Lung (tissue), 12 donors: ENCODE data around the gene PMF1. TPM values are rescaled to one million over a fixed set of nuclear protein-coding genes. Genes with fewer than 3 reads are reported as not detected.

Experiments used
- ATAC-seq: fragments of 200-7000 bp; cut with Tn5 transposase; one replicate; pipeline ENCODE4 v1.9.1; 2020; ENCODE audit warnings: moderate number of reproducible peaks; ENCODE audit not compliant: insufficient read depth, low FRiP score
- DNase-seq, 3 donors: peaks; one replicate each; pipeline ENCODE4 v3.0.0-alpha.2; 2013 to 2017
- H3K27ac ChIP-seq, 2 donors: one replicate each; pipeline ENCODE4 v1.5.1; 2013; ENCODE audit warnings: mild to moderate bottlenecking in 2 of 2, moderate library complexity in 2 of 2, control low read depth in 1 of 2, inconsistent platforms in 1 of 2, low read depth in 1 of 2, low read length in 1 of 2
- H3K27me3 ChIP-seq, 3 donors: one replicate each; pipeline ENCODE4 v1.5.1; 2013; ENCODE audit warnings: low read length in 2 of 3; ENCODE audit not compliant: control insufficient read depth in 3 of 3, insufficient read depth in 3 of 3
- H3K36me3 ChIP-seq, 4 donors: one replicate each; pipeline ENCODE4 v1.5.1; 2013; ENCODE audit warnings: low read length in 4 of 4, mild to moderate bottlenecking in 1 of 4, moderate library complexity in 1 of 4; ENCODE audit not compliant: control insufficient read depth in 4 of 4, insufficient read depth in 4 of 4
- H3K4me1 ChIP-seq, 5 donors: one replicate each; pipeline ENCODE4 v1.5.1; 2013; ENCODE audit warnings: low read length in 5 of 5, mild to moderate bottlenecking in 2 of 5, moderate library complexity in 1 of 5; ENCODE audit not compliant: control insufficient read depth in 5 of 5, insufficient read depth in 5 of 5
- H3K4me3 ChIP-seq: one replicate; pipeline ENCODE4 v1.5.1; 2013; ENCODE audit warnings: mild to moderate bottlenecking, control low read depth, moderate library complexity
- H3K9ac ChIP-seq, 2 donors: one replicate each; pipeline ENCODE4 v1.5.1; 2013; ENCODE audit warnings: low read length in 2 of 2, control low read depth in 1 of 2; ENCODE audit not compliant: insufficient read depth in 1 of 2
- H3K9me3 ChIP-seq, 4 donors: one replicate each; pipeline ENCODE4 v1.5.1; 2013; ENCODE audit warnings: low read length in 3 of 4, mild to moderate bottlenecking in 1 of 4, moderate library complexity in 1 of 4; ENCODE audit not compliant: control insufficient read depth in 4 of 4, insufficient read depth in 3 of 4
- WGBS, 2 donors: extraction: QIAGEN DNeasy Blood & Tissue Kit; methylation state at CpG; one replicate each; pipeline ENCODE4 v1.1.7; 2013; 5-methylcytosine and 5-hydroxymethylcytosine counted together
- polyA plus RNA-seq, 2 donors: library from polyadenylated mRNA; stranded (reverse); fragments of 200-250 nt; gene quantifications; one replicate each; pipeline ENCODE4 v1.2.1, GENCODE V29; 2013
- total RNA-seq, 2 donors: library from RNA; depleted of rRNA in 1 of 2; stranded (reverse); fragments of >200 nt in 1 of 2; gene quantifications; one replicate each; pipeline ENCODE4 v1.2.1, GENCODE V29; 2014 to 2021
- TF ChIP-seq, protein P1 (sequence below): IDR thresholded peaks from 2 replicates; pipeline ENCODE4 v1.5.1; 2012; ENCODE audit warnings: mild to moderate bottlenecking; ENCODE audit errors: control extremely low read depth, extremely low read depth
- donor health status: control.
- donor health status: control.
- donor health status: Bipolar disorder and iron deficiency.
- donor health status: healthy.
- donor health status: DM: yes; HTN: yes; CAD: no.

Gene PMF1
- total and polyA plus RNA-seq, 4 donors = 60.0 to 144 (median 64.7) TPM

DNA sequence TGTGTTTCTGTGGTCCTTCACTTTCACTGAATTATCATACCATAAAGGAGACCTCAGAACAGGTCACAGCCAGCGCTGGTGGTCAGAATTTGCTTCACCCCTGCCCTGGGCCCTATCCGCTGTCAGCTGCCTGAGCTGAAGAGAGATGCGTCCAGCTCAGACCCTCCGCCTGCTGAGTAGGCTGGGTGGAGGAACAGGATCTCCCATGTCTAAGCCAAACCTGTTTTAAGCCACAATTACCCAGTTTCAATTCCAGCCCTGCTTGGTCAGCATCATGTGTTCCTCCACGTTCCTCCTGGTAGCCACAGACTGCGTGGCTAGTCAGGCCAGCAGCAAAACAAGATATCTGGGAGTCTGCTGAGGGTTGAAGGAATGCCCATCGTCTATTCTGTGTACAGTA is 15.7 kb downstream of the PMF1 start:
- peaks cover 5 to 33% (median 24%) of the 10 kb centered on the region in 4 donors for H3K36me3 ChIP-seq
- no peak overlapping the region for H3K27ac ChIP-seq
- TF ChIP-seq, protein P1, sequence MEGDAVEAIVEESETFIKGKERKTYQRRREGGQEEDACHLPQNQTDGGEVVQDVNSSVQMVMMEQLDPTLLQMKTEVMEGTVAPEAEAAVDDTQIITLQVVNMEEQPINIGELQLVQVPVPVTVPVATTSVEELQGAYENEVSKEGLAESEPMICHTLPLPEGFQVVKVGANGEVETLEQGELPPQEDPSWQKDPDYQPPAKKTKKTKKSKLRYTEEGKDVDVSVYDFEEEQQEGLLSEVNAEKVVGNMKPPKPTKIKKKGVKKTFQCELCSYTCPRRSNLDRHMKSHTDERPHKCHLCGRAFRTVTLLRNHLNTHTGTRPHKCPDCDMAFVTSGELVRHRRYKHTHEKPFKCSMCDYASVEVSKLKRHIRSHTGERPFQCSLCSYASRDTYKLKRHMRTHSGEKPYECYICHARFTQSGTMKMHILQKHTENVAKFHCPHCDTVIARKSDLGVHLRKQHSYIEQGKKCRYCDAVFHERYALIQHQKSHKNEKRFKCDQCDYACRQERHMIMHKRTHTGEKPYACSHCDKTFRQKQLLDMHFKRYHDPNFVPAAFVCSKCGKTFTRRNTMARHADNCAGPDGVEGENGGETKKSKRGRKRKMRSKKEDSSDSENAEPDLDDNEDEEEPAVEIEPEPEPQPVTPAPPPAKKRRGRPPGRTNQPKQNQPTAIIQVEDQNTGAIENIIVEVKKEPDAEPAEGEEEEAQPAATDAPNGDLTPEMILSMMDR = no peak
- WGBS, 2 donors = 78 to 82% methylated on average over 7 of the region's 7 CpGs
- no peak for ATAC-seq
- DNase-seq = no peak
- no peaks in the 10 kb centered on the region for H3K27me3 ChIP-seq
- no peaks in the 10 kb centered on the region for H3K9me3 ChIP-seq
- no peaks in the 10 kb centered on the region for H3K4me1 ChIP-seq
- no peak overlapping the region for H3K4me3 ChIP-seq
- no peak overlapping the region for H3K9ac ChIP-seq

DNA sequence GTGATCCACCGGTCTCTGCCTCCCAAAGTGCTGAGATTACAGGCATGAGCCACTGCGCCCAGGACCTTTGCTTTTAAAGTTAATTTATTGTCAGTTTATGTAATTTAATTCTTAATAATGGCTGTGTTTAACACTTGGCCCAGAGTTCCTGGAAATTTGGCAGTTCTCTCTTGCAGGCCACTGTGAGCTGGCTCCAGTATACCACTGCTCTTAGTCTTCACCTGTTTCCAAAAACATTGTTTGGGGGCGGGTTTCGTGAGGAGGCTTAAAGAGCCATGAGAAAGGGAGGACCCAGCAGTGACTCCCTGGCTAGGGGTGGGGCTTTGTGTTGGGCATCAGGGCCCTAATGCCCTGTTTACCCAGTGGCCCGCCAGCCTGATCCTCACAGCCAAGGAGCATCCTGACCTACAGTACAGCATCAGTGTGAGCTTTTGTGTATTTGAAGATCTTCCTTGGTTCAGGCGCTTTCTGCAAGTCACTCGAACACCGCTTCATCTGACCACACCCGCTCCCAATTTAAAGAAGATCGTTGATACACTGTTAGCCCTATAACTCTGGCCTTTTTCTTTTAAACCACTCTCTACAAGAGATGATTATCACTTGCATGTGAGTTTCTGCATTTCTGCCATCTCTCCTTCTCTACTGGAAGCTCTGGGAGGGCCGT is 17.1 kb downstream of the PMF1 start:
- H3K9ac ChIP-seq = no peak overlapping the region
- DNase-seq (no peak), ATAC-seq (no peak)
- no peaks in the 10 kb centered on the region for H3K4me1 ChIP-seq
- TF ChIP-seq, protein P1 = no peak
- peaks cover 8 to 38% (median 27%) of the 10 kb centered on the region in 4 donors for H3K36me3 ChIP-seq
- no peak overlapping the region for H3K4me3 ChIP-seq
- H3K27ac ChIP-seq = no peak overlapping the region
- H3K27me3 ChIP-seq = no peaks in the 10 kb centered on the region
- peaks cover 0 to 2% (median 0%) of the 10 kb centered on the region in 4 donors for H3K9me3 ChIP-seq
- 95% methylated on average over 11 of the region's 11 CpGs for WGBS, 2 donors

DNA sequence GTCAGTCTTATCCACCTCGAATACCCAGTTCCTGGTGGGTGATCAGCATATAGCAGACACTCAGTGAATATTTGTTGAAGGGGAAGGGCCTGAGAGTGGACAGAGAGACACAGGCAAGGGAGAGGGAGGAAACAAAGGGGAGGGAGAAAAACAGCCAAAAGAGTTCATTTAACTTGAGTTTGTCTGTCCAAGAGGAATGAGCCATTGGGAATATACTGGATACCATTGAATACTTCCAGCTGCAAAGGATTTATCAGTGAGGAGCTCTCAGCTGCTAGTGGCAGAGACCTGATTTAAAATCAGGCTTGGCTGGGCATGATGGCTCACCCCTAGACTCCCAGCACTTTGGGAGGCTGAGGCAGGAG is 17.6 kb downstream of the PMF1 start:
- TF ChIP-seq, protein P1 = no peak
- no peaks in the 10 kb centered on the region for H3K4me1 ChIP-seq
- H3K36me3 ChIP-seq = peaks cover 8 to 38% (median 27%) of the 10 kb centered on the region in 4 donors
- H3K9ac ChIP-seq = no peak overlapping the region
- WGBS, 2 donors = 89 to 96% methylated on average over 1 of the region's 1 CpG
- H3K4me3 ChIP-seq = no peak overlapping the region
- peaks cover 0 to 2% (median 0%) of the 10 kb centered on the region in 4 donors for H3K9me3 ChIP-seq
- H3K27me3 ChIP-seq = no peaks in the 10 kb centered on the region
- ATAC-seq (no peak), DNase-seq (no peak)
- no peak overlapping the region for H3K27ac ChIP-seq
